ENCODE measurements around the gene GPR37. TPM values are rescaled to one million over a fixed set of nuclear protein-coding genes. Genes with fewer than 3 reads are reported as not detected.

The GPR37 gene
- total RNA-seq, 1 experiment from 2014 or later, result 1.3 TPM

DNA sequence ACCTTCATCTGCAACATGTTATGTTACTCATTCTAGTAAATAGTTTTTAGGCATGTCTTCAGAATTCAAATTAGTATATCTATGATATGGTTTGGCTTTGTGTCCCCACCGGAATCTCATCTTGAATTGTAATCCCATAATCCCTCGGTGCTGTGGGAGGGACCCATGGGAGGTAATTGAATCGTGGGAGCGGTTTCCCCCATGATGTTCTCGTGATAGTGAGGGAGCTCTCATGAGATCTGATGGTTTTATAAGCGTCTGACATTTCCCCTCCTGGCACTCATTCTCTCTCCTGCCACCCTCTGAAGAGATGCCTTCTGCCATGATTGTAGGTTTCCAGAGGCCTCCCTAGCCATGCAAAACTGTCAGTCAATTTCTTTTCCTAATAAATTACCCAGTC is 20.4 kb upstream of the GPR37 start:
- no TSS peak for BruUV-seq (replicated peaks)

GRCh38 chr7:124784879-124785818 is 19.6 kb upstream of the GPR37 start:
- H3K4me1 ChIP-seq (ENCODE audit: control insufficient read depth, insufficient read depth, low read length), result no peaks in the 10 kb centered on the region
- ATAC-seq (peak; percentile 82; the same call in 1 of the 2 replicates), DNase-seq (ENCODE audit: low read depth, low spot score) (peak; percentile 55)
- no TSS peak for BruUV-seq (replicated peaks)
- H3K27ac ChIP-seq (ENCODE audit: low read length), result no peak overlapping the region
- in situ Hi-C loops (cut with HindIII; ENCODE audit: low pct_unique_long_range_greater_than_20kb, low sequenced_read_pairs) (no loop called here), intact Hi-C loops (cut with micrococcal nuclease; ENCODE audit: unreplicated experiment) (loop anchor here (1.0 kb wide), 1 partner anchor 630 kb away; no protein-coding TSS in a partner anchor)
- H3K4me3 ChIP-seq (ENCODE audit: low read depth in 2 of 2, low read length in 2 of 2), result no peak overlapping the region
- H3K27me3 ChIP-seq (ENCODE audit: control insufficient read depth, insufficient read depth, low read length), result peaks cover 2% of the 10 kb centered on the region; the same call in 1 of the 2 replicates
- ChIA-PET CTCF (interaction anchor here (1.0 to 1.2 kb wide), 3 partner anchors 11 to 632 kb away, joined by 5 to 7 read pairs (median 7); no protein-coding TSS in a partner anchor), POLR2A (no interaction called here)
- H3K36me3 ChIP-seq (ENCODE audit: control insufficient read depth, insufficient read depth, low read length), result no peaks in the 10 kb centered on the region
- TF ChIP-seq, protein P1, sequence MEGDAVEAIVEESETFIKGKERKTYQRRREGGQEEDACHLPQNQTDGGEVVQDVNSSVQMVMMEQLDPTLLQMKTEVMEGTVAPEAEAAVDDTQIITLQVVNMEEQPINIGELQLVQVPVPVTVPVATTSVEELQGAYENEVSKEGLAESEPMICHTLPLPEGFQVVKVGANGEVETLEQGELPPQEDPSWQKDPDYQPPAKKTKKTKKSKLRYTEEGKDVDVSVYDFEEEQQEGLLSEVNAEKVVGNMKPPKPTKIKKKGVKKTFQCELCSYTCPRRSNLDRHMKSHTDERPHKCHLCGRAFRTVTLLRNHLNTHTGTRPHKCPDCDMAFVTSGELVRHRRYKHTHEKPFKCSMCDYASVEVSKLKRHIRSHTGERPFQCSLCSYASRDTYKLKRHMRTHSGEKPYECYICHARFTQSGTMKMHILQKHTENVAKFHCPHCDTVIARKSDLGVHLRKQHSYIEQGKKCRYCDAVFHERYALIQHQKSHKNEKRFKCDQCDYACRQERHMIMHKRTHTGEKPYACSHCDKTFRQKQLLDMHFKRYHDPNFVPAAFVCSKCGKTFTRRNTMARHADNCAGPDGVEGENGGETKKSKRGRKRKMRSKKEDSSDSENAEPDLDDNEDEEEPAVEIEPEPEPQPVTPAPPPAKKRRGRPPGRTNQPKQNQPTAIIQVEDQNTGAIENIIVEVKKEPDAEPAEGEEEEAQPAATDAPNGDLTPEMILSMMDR (IDR thresholded peaks at IDR 0.05), result peak; percentile 85
- TF ChIP-seq, protein P2, sequence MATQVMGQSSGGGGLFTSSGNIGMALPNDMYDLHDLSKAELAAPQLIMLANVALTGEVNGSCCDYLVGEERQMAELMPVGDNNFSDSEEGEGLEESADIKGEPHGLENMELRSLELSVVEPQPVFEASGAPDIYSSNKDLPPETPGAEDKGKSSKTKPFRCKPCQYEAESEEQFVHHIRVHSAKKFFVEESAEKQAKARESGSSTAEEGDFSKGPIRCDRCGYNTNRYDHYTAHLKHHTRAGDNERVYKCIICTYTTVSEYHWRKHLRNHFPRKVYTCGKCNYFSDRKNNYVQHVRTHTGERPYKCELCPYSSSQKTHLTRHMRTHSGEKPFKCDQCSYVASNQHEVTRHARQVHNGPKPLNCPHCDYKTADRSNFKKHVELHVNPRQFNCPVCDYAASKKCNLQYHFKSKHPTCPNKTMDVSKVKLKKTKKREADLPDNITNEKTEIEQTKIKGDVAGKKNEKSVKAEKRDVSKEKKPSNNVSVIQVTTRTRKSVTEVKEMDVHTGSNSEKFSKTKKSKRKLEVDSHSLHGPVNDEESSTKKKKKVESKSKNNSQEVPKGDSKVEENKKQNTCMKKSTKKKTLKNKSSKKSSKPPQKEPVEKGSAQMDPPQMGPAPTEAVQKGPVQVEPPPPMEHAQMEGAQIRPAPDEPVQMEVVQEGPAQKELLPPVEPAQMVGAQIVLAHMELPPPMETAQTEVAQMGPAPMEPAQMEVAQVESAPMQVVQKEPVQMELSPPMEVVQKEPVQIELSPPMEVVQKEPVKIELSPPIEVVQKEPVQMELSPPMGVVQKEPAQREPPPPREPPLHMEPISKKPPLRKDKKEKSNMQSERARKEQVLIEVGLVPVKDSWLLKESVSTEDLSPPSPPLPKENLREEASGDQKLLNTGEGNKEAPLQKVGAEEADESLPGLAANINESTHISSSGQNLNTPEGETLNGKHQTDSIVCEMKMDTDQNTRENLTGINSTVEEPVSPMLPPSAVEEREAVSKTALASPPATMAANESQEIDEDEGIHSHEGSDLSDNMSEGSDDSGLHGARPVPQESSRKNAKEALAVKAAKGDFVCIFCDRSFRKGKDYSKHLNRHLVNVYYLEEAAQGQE (IDR thresholded peaks at IDR 0.05; ENCODE audit: insufficient read depth in 1 of 2, low read depth in 2 of 2, low read length in 1 of 2), result no peak
- no peaks in the 10 kb centered on the region for H3K9me3 ChIP-seq (ENCODE audit: control insufficient read depth, insufficient read depth, low read depth, low read length)

More for the DNA sequence above, 20.4 kb upstream of the GPR37 start:
- Histone ChIP-seq H3K4me1 (ENCODE audit: control insufficient read depth, insufficient read depth, low read length) (no peaks in the 10 kb centered on the region), H3K27me3 (ENCODE audit: control insufficient read depth, insufficient read depth, low read length) (peaks cover 2% of the 10 kb centered on the region; the same call in 1 of the 2 replicates), H3K4me3 (ENCODE audit: low read depth in 2 of 2, low read length in 2 of 2) (no peak overlapping the region), H3K27ac (ENCODE audit: low read length) (no peak overlapping the region), H3K36me3 (ENCODE audit: control insufficient read depth, insufficient read depth, low read length) (no peaks in the 10 kb centered on the region), H3K9me3 (ENCODE audit: control insufficient read depth, insufficient read depth, low read depth, low read length) (no peaks in the 10 kb centered on the region)
- ChIA-PET POLR2A (interaction anchor here (0.6 kb wide), 1 partner anchor 30 kb away, joined by 5 read pairs; no protein-coding TSS in a partner anchor), CTCF (no interaction called here)
- ATAC-seq (no peak), DNase-seq (ENCODE audit: low read depth, low spot score) (no peak)
- in situ Hi-C loops (cut with HindIII; ENCODE audit: low pct_unique_long_range_greater_than_20kb, low sequenced_read_pairs), result no loop called here
- intact Hi-C loops (cut with micrococcal nuclease; ENCODE audit: unreplicated experiment), result loop anchor here (1.0 kb wide), 1 partner anchor 631 kb away; no protein-coding TSS in a partner anchor
- TF ChIP-seq SIN3A (IDR thresholded peaks at IDR 0.05; ENCODE audit: borderline replicate concordance, insufficient read depth, low read depth, low read length), result no peak
- TF ChIP-seq TCF7L2 (IDR thresholded peaks at IDR 0.05; ENCODE audit: low read depth, low read length), result no peak
- no peak for TF ChIP-seq POLR2AphosphoS5 (IDR thresholded peaks at IDR 0.05; ENCODE audit: low read depth, low read length)
- TF ChIP-seq, protein P2 (IDR thresholded peaks at IDR 0.05; ENCODE audit: insufficient read depth in 1 of 2, low read depth in 2 of 2, low read length in 1 of 2), result no peak
- TF ChIP-seq, protein P1 (IDR thresholded peaks at IDR 0.05), result no peak

Data from Panc1 (cell line).